ENCODE results near the gene RFX3. TPM values are rescaled to one million over a fixed set of nuclear protein-coding genes. Genes with fewer than 3 reads are reported as not detected.

RFX3 gene
- total and polyA plus RNA-seq, 2 of the 13 experiments (the other 11 are each of a cell fraction or from before 2014, with no cell fraction given) = 2.7 to 5.3 TPM

DNA sequence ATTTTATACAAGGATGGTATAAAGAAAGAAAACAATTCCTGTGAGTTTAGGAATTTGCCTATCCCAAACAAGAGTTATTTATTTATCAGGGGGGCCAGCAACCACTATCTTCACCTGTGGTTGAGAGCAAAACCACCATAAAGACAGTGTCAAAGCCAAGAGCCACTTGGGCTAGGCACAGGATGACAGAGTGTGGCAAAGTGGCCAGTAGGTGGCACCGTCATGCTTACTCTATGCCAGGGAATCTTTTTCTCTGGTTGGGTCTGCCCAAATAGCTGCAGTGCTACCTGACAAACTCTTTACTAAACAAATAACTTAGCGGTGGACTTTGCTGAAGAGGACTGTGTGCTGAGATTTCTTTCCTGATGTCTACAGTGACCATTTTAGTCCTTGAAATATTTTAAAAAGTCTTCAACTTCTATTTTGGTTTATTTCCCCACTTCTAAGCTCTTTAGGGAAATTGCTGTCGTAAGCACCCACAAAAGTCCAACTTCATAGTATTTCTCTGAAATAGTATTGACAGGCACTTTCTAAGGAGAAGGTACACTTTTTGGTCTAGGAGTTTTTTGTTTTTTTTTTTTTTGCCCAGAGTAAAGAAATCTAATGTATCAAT, 285.0 kb downstream of the RFX3 start:
- BruUV-seq (replicated peaks) = no TSS peak
- H3K4me3 ChIP-seq (replicated peaks in 1 of 3; ENCODE audit: insufficient read depth in 1 of 3, low read depth in 2 of 3, low read length in 3 of 3) = no peak overlapping the region
- TF ChIP-seq ZNF850 (CRISPR knock-in tag; conservative IDR thresholded peaks at IDR 0.05) (no peak), ZNF644 (CRISPR knock-in tag; IDR thresholded peaks at IDR 0.05; ENCODE audit: low read depth) (no peak), POGZ (CRISPR knock-in tag; IDR thresholded peaks at IDR 0.05) (no peak), TAF1 (CRISPR knock-in tag; IDR thresholded peaks at IDR 0.05) (no peak), NFIC (IDR thresholded peaks at IDR 0.05; ENCODE audit: low read length) (no peak), ZNF333 (CRISPR knock-in tag; IDR thresholded peaks at IDR 0.05; ENCODE audit: borderline replicate concordance) (no peak), IKZF1 (IDR thresholded peaks at IDR 0.05) (no peak), SMC3 (IDR thresholded peaks at IDR 0.05; ENCODE audit: low read length) (peak; percentile 57), ZFP62 (CRISPR knock-in tag; IDR thresholded peaks at IDR 0.05) (no peak), PLRG1 (conservative IDR thresholded peaks at IDR 0.05) (no peak), RELA (CRISPR knock-in tag; IDR thresholded peaks at IDR 0.05) (no peak), ZNF331 (CRISPR knock-in tag; IDR thresholded peaks at IDR 0.05) (no peak), RBM39 (IDR thresholded peaks at IDR 0.05; ENCODE audit: low read depth, low read length, poor library complexity, severe bottlenecking) (no peak), KAT2B (IDR thresholded peaks at IDR 0.05; ENCODE audit: borderline replicate concordance, low read depth, low read length) (no peak), CAMTA2 (CRISPR knock-in tag; IDR thresholded peaks at IDR 0.05; ENCODE audit: borderline replicate concordance) (no peak), STAG1 (CRISPR knock-in tag; IDR thresholded peaks at IDR 0.05) (peak; percentile 78), CENPT (CRISPR knock-in tag; IDR thresholded peaks at IDR 0.05; ENCODE audit: low read depth) (no peak), PITX1 (CRISPR knock-in tag; IDR thresholded peaks at IDR 0.05) (no peak), SMAD1 (CRISPR knock-in tag; IDR thresholded peaks at IDR 0.05; ENCODE audit: borderline replicate concordance, low read depth) (no peak), ZKSCAN8 (CRISPR knock-in tag; IDR thresholded peaks at IDR 0.05; ENCODE audit: borderline replicate concordance) (no peak), ERF (CRISPR knock-in tag; IDR thresholded peaks at IDR 0.05) (no peak), RAD21 (CRISPR knock-in tag; IDR thresholded peaks at IDR 0.05) (peak; percentile 48; the same call in 1 of the 2 replicates)
- TF ChIP-seq, protein P1, sequence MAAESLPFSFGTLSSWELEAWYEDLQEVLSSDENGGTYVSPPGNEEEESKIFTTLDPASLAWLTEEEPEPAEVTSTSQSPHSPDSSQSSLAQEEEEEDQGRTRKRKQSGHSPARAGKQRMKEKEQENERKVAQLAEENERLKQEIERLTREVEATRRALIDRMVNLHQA (CRISPR knock-in tag; IDR thresholded peaks at IDR 0.05) = no peak
- TF ChIP-seq, protein P2, sequence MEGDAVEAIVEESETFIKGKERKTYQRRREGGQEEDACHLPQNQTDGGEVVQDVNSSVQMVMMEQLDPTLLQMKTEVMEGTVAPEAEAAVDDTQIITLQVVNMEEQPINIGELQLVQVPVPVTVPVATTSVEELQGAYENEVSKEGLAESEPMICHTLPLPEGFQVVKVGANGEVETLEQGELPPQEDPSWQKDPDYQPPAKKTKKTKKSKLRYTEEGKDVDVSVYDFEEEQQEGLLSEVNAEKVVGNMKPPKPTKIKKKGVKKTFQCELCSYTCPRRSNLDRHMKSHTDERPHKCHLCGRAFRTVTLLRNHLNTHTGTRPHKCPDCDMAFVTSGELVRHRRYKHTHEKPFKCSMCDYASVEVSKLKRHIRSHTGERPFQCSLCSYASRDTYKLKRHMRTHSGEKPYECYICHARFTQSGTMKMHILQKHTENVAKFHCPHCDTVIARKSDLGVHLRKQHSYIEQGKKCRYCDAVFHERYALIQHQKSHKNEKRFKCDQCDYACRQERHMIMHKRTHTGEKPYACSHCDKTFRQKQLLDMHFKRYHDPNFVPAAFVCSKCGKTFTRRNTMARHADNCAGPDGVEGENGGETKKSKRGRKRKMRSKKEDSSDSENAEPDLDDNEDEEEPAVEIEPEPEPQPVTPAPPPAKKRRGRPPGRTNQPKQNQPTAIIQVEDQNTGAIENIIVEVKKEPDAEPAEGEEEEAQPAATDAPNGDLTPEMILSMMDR (CRISPR knock-in tag; IDR thresholded peaks at IDR 0.05) = peak; percentile 76

More for the DNA sequence above, 285.0 kb downstream of the RFX3 start:
- in situ Hi-C loops (cut with HindIII; ENCODE audit: extremely low pct_ligation_motif_present, low pct_unique_long_range_greater_than_20kb) (no loop called here), intact Hi-C loops (cut with micrococcal nuclease; ENCODE audit: unreplicated experiment) (loop anchor here (1.0 kb wide), 1 partner anchor 201 kb away; no protein-coding TSS in a partner anchor)
- Histone ChIP-seq H3K27ac (ENCODE audit: extremely low read length, insufficient read depth, low read length) (no peak overlapping the region), H2AFZ (ENCODE audit: low read length) (no peak overlapping the region), H3K9me3 (ENCODE audit: low read length) (no peaks in the 10 kb centered on the region), H3K4me2 (ENCODE audit: low read depth, low read length) (no peak overlapping the region), H3K79me2 (ENCODE audit: insufficient read depth, low read length) (no peaks in the 10 kb centered on the region), H3K36me3 (replicated peaks in 1 of 2; ENCODE audit: control insufficient read depth in 1 of 2, insufficient read depth in 2 of 2, low read length in 2 of 2) (no peaks in the 10 kb centered on the region), H3K4me1 (ENCODE audit: insufficient read depth, low read length) (0 out of 2 replicates have a peak, but pooled peaks cover 4% of the 10 kb centered on the region), H3K9ac (ENCODE audit: insufficient read depth, low read depth, low read length) (no peak overlapping the region), H4K20me1 (ENCODE audit: insufficient read depth, low read length) (no peaks in the 10 kb centered on the region), H3K27me3 (ENCODE audit: control insufficient read depth in 1 of 2, insufficient read depth in 2 of 2, low read length in 2 of 2) (no peaks in the 10 kb centered on the region)
- WGBS (ENCODE audit: low lambda C conversion rate) = 37% methylated on average over 3 of the region's 3 CpGs
- ChIA-PET CTCF (ENCODE audit: low intra/inter-chr PET ratio, low total read pairs) (interaction anchor here (0.6 to 3.3 kb wide), 2 partner anchors 198 to 200 kb away, joined by 3 to 28 read pairs; no protein-coding TSS in a partner anchor), POLR2A (interaction anchor here (1.4 kb wide), 1 partner anchor 285 kb away, joined by 5 read pairs; the partner anchor contains the start of gene RFX3)
- DNase-seq (ENCODE audit: low spot score) = peak; percentile 60
- FAIRE-seq = peak; percentile 53
- peak; percentile 99 for ATAC-seq

All from HepG2 (cell line).